ENCODE results near the gene SRSF2.
A peak's percentile ranks its signal among the peaks of the same experiment; 100 is the strongest.
"Not testable (repeated sequence)": the region's sequence is repeated elsewhere in the genome, so short reads cannot be mapped to it uniquely, and the experiment has no call there.

The SRSF2 gene

DNA sequence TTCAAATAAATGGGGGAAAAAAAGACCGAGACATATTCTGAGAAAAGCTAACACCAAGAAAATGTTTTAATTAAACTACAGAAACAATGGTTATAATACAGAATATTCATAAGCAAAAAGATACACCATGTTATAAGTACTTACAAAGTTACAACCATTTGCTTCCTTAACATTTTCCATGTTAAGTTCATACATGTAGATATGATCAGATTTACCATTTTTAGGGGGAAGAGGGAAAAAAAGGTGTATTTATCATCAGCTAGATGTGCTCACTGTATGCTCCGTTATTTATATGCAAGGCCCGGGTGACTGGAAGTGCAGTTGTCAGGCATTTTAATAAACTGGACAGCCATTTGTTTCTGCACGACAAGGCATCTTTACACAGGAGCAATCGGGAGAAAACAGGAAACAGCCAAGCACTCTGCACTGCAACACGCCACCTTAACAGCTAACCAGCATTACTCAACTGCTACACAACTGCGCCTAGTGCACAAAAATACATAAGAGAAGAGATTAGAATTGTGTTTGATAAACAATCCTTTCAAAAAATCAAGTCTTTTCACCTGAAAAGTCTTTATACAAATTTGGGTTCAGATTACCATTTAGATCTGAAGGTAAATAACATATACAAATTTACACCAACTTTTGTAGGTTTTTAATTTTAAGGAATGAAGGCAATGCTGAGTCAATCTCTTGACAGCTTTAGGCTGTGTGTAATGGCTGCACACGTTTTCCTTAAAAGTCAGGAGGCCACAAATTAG lies 2.9 kb downstream of the SRSF2 start:
- Mint-ChIP-seq H3K36me3 (ENCODE audit: low read depth) (peaks cover 91% of the 10 kb centered on the region), H3K9me3 (no peaks in the 10 kb centered on the region), H3K4me1 (ENCODE audit: low read depth) (peaks cover 34% of the 10 kb centered on the region), H3K27me3 (no peaks in the 10 kb centered on the region), H3K4me3 (peak overlapping the region; percentile 92), H3K27ac (peak overlapping the region; percentile 50)
- intact Hi-C loops (cut with micrococcal nuclease) = no loop called here

GRCh38 chr17:76733618-76733957 lies 3.5 kb downstream of the SRSF2 start:
- Mint-ChIP-seq H3K4me1 (ENCODE audit: low read depth) (peaks cover 29% of the 10 kb centered on the region), H3K36me3 (ENCODE audit: low read depth) (peaks cover 98% of the 10 kb centered on the region), H3K9me3 (no peaks in the 10 kb centered on the region), H3K4me3 (peak overlapping the region; percentile 92), H3K27me3 (no peaks in the 10 kb centered on the region), H3K27ac (no peak overlapping the region)
- intact Hi-C loops (cut with micrococcal nuclease) = no loop called here

DNA sequence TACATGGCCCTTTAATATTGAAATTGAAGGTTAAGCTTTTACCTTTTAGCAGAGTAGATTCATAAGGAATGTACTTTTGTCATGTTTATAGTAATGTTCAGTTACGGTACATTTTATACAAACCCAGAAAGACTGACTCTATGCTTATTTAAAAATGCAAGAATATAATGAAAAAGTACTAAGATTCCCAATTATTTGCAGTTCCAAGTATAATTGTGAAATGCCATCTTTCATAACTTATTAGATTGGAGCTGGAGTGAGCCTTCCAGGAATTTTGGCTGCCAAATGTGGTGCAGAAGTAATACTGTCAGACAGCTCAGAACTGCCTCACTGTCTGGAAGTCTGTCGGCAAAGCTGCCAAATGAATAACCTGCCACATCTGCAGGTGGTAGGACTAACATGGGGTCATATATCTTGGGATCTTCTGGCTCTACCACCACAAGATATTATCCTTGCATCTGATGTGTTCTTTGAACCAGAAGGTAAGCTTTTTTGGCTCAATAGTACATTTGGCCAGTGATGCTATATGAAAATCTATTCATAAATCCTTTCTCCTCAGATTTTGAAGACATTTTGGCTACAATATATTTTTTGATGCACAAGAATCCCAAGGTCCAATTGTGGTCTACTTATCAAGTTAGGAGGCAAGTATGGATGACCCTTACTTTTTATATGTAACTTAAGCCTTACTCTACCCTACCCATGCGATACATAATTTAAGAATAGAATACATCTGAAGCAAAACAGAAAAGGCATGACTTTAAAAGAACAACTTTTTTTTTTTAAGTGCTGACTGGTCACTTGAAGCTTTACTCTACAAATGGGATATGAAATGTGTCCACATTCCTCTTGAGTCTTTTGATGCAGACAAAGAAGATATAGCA lies 4.2 kb downstream of the SRSF2 start:
- Mint-ChIP-seq H3K4me3 (no peak overlapping the region), H3K9me3 (no peaks in the 10 kb centered on the region), H3K27me3 (no peaks in the 10 kb centered on the region), H3K36me3 (ENCODE audit: low read depth) (peaks cover 96% of the 10 kb centered on the region), H3K27ac (no peak overlapping the region), H3K4me1 (ENCODE audit: low read depth) (peaks cover 26% of the 10 kb centered on the region)
- intact Hi-C loops (cut with micrococcal nuclease) = no loop called here

GRCh38 chr17:76731800-76732733 lies 5.1 kb downstream of the SRSF2 start:
- H3K36me3 Mint-ChIP-seq (ENCODE audit: low read depth) = peaks cover 96% of the 10 kb centered on the region
- intact Hi-C loops (cut with micrococcal nuclease); H3K27me3 Mint-ChIP-seq; H3K27ac Mint-ChIP-seq; H3K4me3 Mint-ChIP-seq; H3K9me3 Mint-ChIP-seq: not testable (repeated sequence)
- H3K4me1 Mint-ChIP-seq (ENCODE audit: low read depth) = peaks cover 33% of the 10 kb centered on the region

DNA sequence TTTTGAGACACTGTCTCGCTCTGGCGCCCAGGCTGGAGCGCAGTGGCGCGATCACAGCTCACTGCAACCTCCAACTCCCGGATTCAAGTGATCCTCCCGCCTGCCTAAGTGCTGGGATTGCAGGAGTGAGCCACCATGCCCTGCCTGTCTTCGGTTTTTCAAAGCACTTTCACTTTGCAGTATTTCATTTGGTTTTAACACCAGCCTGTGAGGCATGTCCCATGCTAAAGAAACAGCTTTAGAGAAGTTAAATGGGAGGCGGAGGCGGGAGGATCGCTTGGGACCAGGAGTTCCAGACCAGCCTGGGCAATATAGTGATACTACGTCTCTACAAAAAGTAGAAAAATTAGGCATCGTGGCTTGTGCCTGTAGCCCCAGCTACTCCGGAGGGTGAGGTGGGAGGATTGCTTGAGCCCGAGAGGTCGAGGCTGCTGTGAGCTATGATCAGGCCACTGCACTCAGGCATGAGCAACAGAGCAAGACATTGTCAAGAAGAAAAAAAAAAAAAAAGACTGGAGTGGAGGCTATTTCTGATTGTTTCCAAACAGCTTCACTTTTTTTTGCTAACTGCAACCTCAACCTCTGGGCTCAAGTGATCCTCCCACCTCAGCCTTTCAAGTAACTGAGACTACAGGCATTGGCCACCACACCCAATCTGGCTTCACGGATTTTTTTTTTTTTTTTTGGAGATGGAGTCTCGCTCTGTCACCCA lies 9.2 kb downstream of the SRSF2 start:
- peaks cover 21% of the 10 kb centered on the region for H3K4me1 Mint-ChIP-seq (ENCODE audit: low read depth)
- H3K9me3 Mint-ChIP-seq = no peaks in the 10 kb centered on the region
- peak overlapping the region; percentile 83 for H3K4me3 Mint-ChIP-seq
- H3K36me3 Mint-ChIP-seq (ENCODE audit: low read depth) = peaks cover 93% of the 10 kb centered on the region
- no peaks in the 10 kb centered on the region for H3K27me3 Mint-ChIP-seq
- H3K27ac Mint-ChIP-seq = peak overlapping the region; percentile 89
- intact Hi-C loops (cut with micrococcal nuclease) = loop anchor here (1.0 kb wide), 1 partner anchor 7 kb away; no protein-coding TSS in a partner anchor

GRCh38 chr17:76726776-76727718 lies 10.1 kb downstream of the SRSF2 start, which contains the start of gene METTL23:
Gene METTL23, plus strand, starts transcription at chr17:76726839. Its CDS starts 2,872 bp downstream, at chr17:76729711.
- intact Hi-C loops (cut with micrococcal nuclease) = loop anchor here (1.0 kb wide), 1 partner anchor 8 kb away; no protein-coding TSS in a partner anchor
- H3K4me1 Mint-ChIP-seq (ENCODE audit: low read depth) = peaks cover 25% of the 10 kb centered on the region
- peak within 1 kb of the TSS; percentile 83 for H3K4me3 Mint-ChIP-seq
- peaks cover 93% of the 10 kb centered on the region for H3K36me3 Mint-ChIP-seq (ENCODE audit: low read depth)
- no peaks in the 10 kb centered on the region for H3K27me3 Mint-ChIP-seq
- no peaks in the 10 kb centered on the region for H3K9me3 Mint-ChIP-seq
- peak within 1 kb of the TSS; percentile 89 for H3K27ac Mint-ChIP-seq

DNA sequence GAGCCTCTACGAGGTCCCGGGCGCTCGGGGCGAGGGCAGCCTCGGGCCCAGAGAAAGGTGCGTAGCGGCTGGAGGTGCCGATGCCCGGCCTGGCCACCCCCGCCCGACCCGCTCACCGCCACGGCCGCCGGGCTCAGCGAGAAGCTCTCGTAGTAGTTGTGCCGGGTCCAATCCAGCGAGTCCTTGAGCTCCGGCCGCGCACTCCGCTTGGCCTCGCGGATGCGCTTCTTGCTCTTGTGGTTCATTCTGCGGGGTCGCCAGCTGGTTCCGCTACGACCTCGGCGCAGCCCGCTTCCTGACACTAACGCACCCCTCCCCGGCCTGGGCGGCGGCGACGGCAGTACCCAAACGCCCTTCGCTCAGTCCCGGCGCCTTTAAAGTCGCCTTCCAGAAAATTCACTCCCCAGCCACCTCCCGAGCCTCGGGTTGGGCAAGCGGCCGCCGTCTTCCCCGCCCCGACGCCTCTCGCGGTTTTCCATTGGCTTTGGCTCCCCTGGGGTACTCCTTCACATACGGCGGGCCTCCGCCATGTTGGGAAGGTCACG lies 10.8 kb downstream of the SRSF2 start, which contains the start of gene JMJD6:
Gene JMJD6 (minus strand): TSS at position 376 of the 545 bp plus-strand sequence. CDS start 131 bp downstream, at position 245.
- H3K36me3 Mint-ChIP-seq (ENCODE audit: low read depth) = peaks cover 93% of the 10 kb centered on the region
- peaks cover 32% of the 10 kb centered on the region for H3K4me1 Mint-ChIP-seq (ENCODE audit: low read depth)

GRCh38 chr17:76725580-76726230 lies 11.4 kb downstream of the SRSF2 start:
- Mint-ChIP-seq H3K9me3 (no peaks in the 10 kb centered on the region), H3K27me3 (no peaks in the 10 kb centered on the region), H3K27ac (peak overlapping the region; percentile 89), H3K4me1 (ENCODE audit: low read depth) (peaks cover 38% of the 10 kb centered on the region), H3K36me3 (ENCODE audit: low read depth) (peaks cover 93% of the 10 kb centered on the region), H3K4me3 (peak overlapping the region; percentile 83)
- intact Hi-C loops (cut with micrococcal nuclease) = no loop called here

More for the DNA sequence above, 10.8 kb downstream of the SRSF2 start, which contains the start of gene JMJD6:
- H3K27me3 Mint-ChIP-seq = no peaks in the 10 kb centered on the region
- intact Hi-C loops (cut with micrococcal nuclease) = no loop called here
- H3K9me3 Mint-ChIP-seq = no peaks in the 10 kb centered on the region
- peak within 1 kb of the TSS; percentile 83 for H3K4me3 Mint-ChIP-seq
- H3K27ac Mint-ChIP-seq = peak within 1 kb of the TSS; percentile 89

GRCh38 chr17:76723812-76724211 lies 13.3 kb downstream of the SRSF2 start:
- Mint-ChIP-seq H3K4me1 (ENCODE audit: low read depth) (peaks cover 44% of the 10 kb centered on the region), H3K36me3 (ENCODE audit: low read depth) (peaks cover 93% of the 10 kb centered on the region), H3K4me3 (no peak overlapping the region), H3K27ac (no peak overlapping the region), H3K27me3 (no peaks in the 10 kb centered on the region), H3K9me3 (no peaks in the 10 kb centered on the region)
- intact Hi-C loops (cut with micrococcal nuclease) = no loop called here

DNA sequence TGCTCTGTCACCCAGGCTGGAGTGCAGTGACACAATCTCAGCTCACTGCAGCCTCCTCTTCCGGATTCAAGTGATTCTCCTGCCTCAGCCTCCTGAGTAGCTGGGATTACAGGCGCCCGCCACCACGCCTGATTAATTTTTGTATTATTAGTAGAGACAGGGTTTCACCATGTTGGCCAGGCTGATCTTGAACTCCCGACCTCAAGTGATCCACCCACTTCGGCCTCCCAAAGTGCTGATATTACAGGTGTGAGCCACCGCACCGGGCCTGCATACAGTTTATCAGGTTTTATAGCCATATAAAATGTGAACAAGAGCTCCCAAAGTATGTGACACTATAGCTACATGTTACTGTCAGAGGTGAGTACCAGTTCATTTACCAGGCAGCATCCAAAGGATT lies 14.2 kb downstream of the SRSF2 start:
- H3K27ac Mint-ChIP-seq; intact Hi-C loops (cut with micrococcal nuclease); H3K9me3 Mint-ChIP-seq; H3K4me3 Mint-ChIP-seq; H3K27me3 Mint-ChIP-seq: not testable (repeated sequence)
- H3K4me1 Mint-ChIP-seq (ENCODE audit: low read depth) = peaks cover 47% of the 10 kb centered on the region
- peaks cover 95% of the 10 kb centered on the region for H3K36me3 Mint-ChIP-seq (ENCODE audit: low read depth)

GRCh38 chr17:76722279-76722678 lies 14.9 kb downstream of the SRSF2 start:
- Mint-ChIP-seq H3K4me3 (no peak overlapping the region), H3K9me3 (no peaks in the 10 kb centered on the region), H3K36me3 (ENCODE audit: low read depth) (peaks cover 95% of the 10 kb centered on the region), H3K4me1 (ENCODE audit: low read depth) (peaks cover 42% of the 10 kb centered on the region), H3K27ac (no peak overlapping the region), H3K27me3 (no peaks in the 10 kb centered on the region)
- intact Hi-C loops (cut with micrococcal nuclease) = no loop called here
